ENCODE results near the gene CIPC. TPM values are rescaled to one million over a fixed set of nuclear protein-coding genes. Genes with fewer than 3 reads are reported as not detected.

Gene CIPC
- total RNA-seq (2021; fragmentation: NEBNext Ultra II Directional; extraction: Animal tissue kit (Norgen Biotek cat#: 25700)), result 10 to 100 TPM in 4 of 6 experiments, 1 to 10 TPM in 2; 9.1 to 12.5 (median 11.5) TPM
- long read RNA-seq, full-length matches to known transcripts, result 6 of 8 reads
- long read RNA-seq, partial matches to known transcripts, result 0 of 8 reads
- long read RNA-seq, other reads (novel, unspliced or antisense), result 2 of 8 reads

DNA sequence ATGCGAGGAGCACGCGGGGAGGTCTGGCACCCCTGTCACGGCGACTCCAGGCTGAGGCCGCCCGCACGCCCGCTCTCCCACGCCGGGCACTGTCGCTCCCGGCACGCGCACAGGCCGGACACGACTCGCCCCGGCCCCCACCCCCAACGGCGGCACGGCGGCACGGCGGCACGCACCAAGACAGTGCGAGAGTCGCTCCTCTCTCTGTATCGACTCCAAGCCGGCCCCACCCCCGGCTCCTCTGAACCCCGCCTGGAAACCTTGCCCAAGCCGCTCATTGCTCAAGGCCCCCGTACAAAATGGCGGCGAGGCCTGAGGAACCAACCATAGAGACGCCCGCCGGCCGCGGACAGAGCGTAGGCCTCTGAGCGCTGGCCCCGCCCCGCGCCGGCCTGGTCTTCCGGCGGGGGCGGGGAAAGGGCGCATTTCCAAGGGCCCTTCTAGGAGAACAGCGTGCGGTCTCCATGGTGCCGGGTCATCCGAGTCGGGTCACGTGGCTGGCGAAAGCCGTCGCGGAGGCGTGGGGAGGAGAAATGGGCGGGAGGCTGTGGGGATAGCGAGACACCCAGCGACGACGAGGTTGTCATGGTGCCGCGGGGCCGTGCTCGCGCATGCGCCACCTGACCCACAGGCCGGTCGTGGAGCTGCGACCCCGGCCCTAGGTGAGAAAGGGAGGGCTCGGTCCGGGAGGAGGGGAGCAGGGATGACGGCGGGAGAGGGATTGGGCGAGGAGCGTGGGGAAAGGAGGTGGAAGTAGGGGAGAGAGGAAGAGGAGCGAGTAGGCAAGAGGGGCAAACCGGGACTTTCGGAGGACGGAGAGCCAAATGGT, at the start of gene CIPC:
Gene CIPC (plus strand): TSS at position 559 of the 829 bp plus-strand sequence. CDS start 7,451 bp downstream, outside the sequence.
- Mint-ChIP-seq H3K4me1 (ENCODE audit: low read depth) (peaks cover 46% of the 10 kb centered on the region), H3K9me3 (no peaks in the 10 kb centered on the region), H3K27ac (peak within 1 kb of the TSS; percentile 96), H3K27me3 (ENCODE audit: insufficient read depth) (no peaks in the 10 kb centered on the region; the same call in none of the 2 replicates), H3K36me3 (ENCODE audit: low read depth) (no peaks in the 10 kb centered on the region), H3K4me3 (peak within 1 kb of the TSS; percentile 92)
- TF ChIP-seq CTCF (IDR thresholded peaks at IDR 0.05), result no peak; the same call in 1 of the 2 replicates
- peak; percentile 98 for DNase-seq

DNA sequence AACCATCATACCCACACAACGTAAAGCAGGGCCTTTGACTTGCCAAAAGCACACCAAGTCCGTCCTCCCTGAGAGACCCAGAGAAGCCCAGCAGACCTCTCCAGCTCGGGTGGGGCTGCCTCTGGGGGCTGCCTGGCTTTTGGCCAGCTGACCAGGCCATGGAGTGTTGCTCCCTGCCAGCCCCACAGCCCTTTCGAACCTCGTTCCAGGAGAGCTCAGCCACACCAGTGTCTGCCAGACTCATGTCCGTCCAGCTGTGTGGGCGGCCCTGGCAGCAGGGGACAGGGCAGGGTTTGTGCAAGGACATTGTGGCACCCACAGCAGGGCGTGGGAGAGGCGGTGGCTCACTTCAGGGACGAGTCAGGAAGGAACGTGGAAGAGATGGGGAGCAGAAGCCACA, 46.9 kb upstream of the CIPC start:
- H3K27ac Mint-ChIP-seq, result no peak overlapping the region; the same call in 1 of the 2 replicates
- peaks cover 3% of the 10 kb centered on the region; the same call in 1 of the 2 replicates for H3K36me3 Mint-ChIP-seq (ENCODE audit: low read depth)

DNA sequence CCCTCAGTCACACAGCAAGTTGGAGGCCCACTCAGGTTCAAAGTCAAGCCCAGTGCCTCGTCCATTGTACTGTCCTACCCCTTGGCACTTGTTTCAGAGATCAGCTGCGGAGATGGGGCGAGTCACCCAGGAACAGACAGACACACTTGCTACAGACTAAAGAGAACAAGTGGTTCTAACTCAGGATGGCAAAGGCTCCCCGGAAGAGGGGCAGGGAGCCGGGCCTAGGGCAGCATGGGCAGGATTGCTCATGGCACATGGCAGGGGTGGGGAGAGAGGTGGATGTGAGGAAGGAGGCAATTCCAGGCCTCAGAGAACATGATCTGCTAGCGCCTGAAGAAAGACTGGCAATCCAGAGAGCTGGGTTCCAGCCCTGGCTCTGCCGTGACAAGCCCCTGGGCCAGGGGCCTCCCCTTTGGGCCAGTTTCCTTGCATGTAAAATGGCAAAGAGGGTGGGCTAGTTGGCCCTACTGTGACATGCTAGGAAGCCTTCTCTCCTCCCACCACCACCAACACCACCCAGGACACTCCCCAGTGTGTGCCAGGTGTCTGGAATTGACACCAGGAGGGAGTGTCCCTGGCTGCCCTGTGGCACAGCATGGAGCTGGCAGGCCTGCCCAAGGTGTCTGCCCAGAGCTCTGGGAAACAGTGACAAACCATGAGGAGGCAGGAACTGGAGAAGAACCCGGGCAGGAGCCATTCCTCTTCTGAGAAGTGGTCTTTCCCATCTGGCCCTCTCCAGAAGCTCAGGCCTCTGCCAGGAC, 45.6 kb upstream of the CIPC start:
- no peak for DNase-seq
- no peak for TF ChIP-seq CTCF (IDR thresholded peaks at IDR 0.05)
- Mint-ChIP-seq H3K4me3 (no peak overlapping the region), H3K9me3 (peaks cover 6% of the 10 kb centered on the region), H3K27ac (0 out of 2 replicates have a peak overlapping the region, but pooled peaks have one; percentile 32), H3K36me3 (ENCODE audit: low read depth) (peaks cover 3% of the 10 kb centered on the region; the same call in 1 of the 2 replicates), H3K27me3 (ENCODE audit: insufficient read depth) (peaks cover 1% of the 10 kb centered on the region), H3K4me1 (ENCODE audit: low read depth) (peaks cover 16% of the 10 kb centered on the region)

More for the DNA sequence above, 46.9 kb upstream of the CIPC start:
- TF ChIP-seq CTCF (IDR thresholded peaks at IDR 0.05), result no peak
- Mint-ChIP-seq H3K4me3 (no peak overlapping the region), H3K9me3 (peaks cover 6% of the 10 kb centered on the region), H3K4me1 (ENCODE audit: low read depth) (peaks cover 30% of the 10 kb centered on the region), H3K27me3 (ENCODE audit: insufficient read depth) (peaks cover 1% of the 10 kb centered on the region)
- no peak for DNase-seq

DNA sequence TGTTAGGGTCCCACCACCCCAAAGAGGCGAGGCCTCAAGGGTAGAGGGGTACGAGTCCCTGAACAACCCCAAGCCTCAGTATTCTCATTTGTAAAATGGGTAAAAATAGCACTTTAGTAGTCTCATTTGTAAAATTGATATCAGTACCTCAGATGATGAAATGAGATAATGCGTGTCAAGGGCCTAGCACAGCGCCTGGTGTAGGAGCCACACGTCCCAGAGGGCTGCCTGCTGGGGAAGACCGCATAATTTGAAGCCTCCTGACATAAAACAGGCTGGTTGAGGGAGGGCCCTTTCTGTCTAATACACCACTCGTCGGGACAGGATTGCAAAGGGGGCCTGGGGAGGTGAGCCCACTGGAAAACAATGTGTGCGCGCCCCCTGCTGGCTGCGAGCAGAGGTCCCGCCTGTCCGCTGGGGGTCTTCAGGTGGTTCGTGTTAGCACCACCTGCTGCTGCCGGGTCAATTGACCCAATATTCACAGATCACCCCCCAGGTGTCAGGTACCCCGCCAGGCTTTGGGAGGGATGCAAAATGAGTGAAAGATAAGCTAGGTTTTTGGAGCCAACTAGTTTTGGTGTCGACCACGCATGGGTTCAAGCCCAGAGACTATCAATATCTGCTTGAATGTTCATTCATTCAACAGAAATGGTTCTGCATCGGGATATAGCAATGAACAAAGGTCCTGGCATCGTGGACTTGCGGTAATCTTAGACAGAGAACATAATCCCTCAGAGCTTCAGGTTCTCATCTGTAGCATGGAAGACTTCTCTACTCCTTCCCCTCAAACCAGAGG, 44.8 kb upstream of the CIPC start:
- peaks cover 6% of the 10 kb centered on the region for H3K9me3 Mint-ChIP-seq
- DNase-seq, result no peak
- peaks cover 3% of the 10 kb centered on the region; the same call in 1 of the 2 replicates for H3K36me3 Mint-ChIP-seq (ENCODE audit: low read depth)
- H3K4me3 Mint-ChIP-seq, result no peak overlapping the region
- H3K27ac Mint-ChIP-seq, result no peak overlapping the region
- H3K4me1 Mint-ChIP-seq (ENCODE audit: low read depth), result peaks cover 14% of the 10 kb centered on the region; the same call in 1 of the 2 replicates
- TF ChIP-seq CTCF (IDR thresholded peaks at IDR 0.05), result peak; percentile 98
- peaks cover 1% of the 10 kb centered on the region for H3K27me3 Mint-ChIP-seq (ENCODE audit: insufficient read depth)

- no peak for TF ChIP-seq CTCF (IDR thresholded peaks at IDR 0.05)
- no peak for DNase-seq
- Mint-ChIP-seq H3K4me3 (no peak overlapping the region), H3K36me3 (ENCODE audit: low read depth) (peaks cover 3% of the 10 kb centered on the region; the same call in 1 of the 2 replicates), H3K4me1 (ENCODE audit: low read depth) (peaks cover 29% of the 10 kb centered on the region), H3K27ac (no peak overlapping the region), H3K27me3 (ENCODE audit: insufficient read depth) (peaks cover 4% of the 10 kb centered on the region), H3K9me3 (peaks cover 6% of the 10 kb centered on the region)
Observed at GRCh38 chr14:77055306-77055705, 42.8 kb upstream of the CIPC start.
